ENCODE results near the gene MSI2. TPM values are rescaled to one million over a fixed set of nuclear protein-coding genes. Genes with fewer than 3 reads are reported as not detected.

The MSI2 gene
- total and polyA plus RNA-seq, 2 donors (not counting 1 experiment from before 2014, with no cell fraction given) = 16.1 to 196 TPM

- Histone ChIP-seq H3K9ac (ENCODE audit: low read length) (no peak overlapping the region), H3K27me3 (replicated peaks in 1 of 4; ENCODE audit: control extremely low read depth in 1 of 4, control insufficient read depth in 3 of 4, insufficient read depth in 4 of 4, low read length in 3 of 4) (no peaks in the 10 kb centered on the region), H3K27ac (ENCODE audit: low read length in 2 of 2) (no peak overlapping the region), H3K9me3 (ENCODE audit: control extremely low read depth in 1 of 3, control insufficient read depth in 2 of 3, insufficient read depth in 1 of 3, low read length in 2 of 3) (peaks cover 0 to 3% (median 0%) of the 10 kb centered on the region in 3 donors), H4K20me1 (ENCODE audit: control insufficient read depth, insufficient read depth, low read length, poor library complexity, severe bottlenecking) (peaks cover 37% of the 10 kb centered on the region), H2AFZ (ENCODE audit: insufficient read depth, low read depth, low read length, poor library complexity, severe bottlenecking) (no peak overlapping the region), H3K4me1 (ENCODE audit: control insufficient read depth in 2 of 2, insufficient read depth in 2 of 2, low read length in 2 of 2) (peaks cover 32 to 48% of the 10 kb centered on the region in 2 donors), H3K36me3 (replicated peaks in 1 of 2; ENCODE audit: control extremely low read depth in 1 of 2, control insufficient read depth in 1 of 2, extremely low read depth in 1 of 2, insufficient read depth in 2 of 2, low read length in 1 of 2) (no peaks in the 10 kb centered on the region), H3K4me3 (ENCODE audit: control extremely low read depth in 1 of 5, extremely low read depth in 1 of 5, insufficient read depth in 1 of 5, low read depth in 2 of 5, low read length in 4 of 5) (no peak overlapping the region), H3K79me2 (ENCODE audit: control insufficient read depth, insufficient read depth, low read length) (peaks cover 67% of the 10 kb centered on the region), H3K4me2 (replicated peaks; ENCODE audit: low read depth, low read length, poor library complexity, severe bottlenecking) (no peak overlapping the region)
- DNase-seq (no peak), ATAC-seq (ENCODE audit: low read depth) (no peak)
- Mint-ChIP-seq H3K4me1 (peaks cover 68% of the 10 kb centered on the region), H3K27me3 (no peaks in the 10 kb centered on the region), H3K4me3 (no peak overlapping the region), H3K9me3 (ENCODE audit: insufficient read depth) (no peaks in the 10 kb centered on the region), H3K27ac (no peak overlapping the region)
- 70% methylated on average over 8 of the region's 12 CpGs for WGBS (ENCODE audit: insufficient coverage)
- ChIA-PET CTCF (interaction anchor here (1.1 kb wide), 1 partner anchor 217 kb away, joined by 3 read pairs; no protein-coding TSS in a partner anchor), POLR2A (no interaction called here)
- TF ChIP-seq CTCF (IDR thresholded peaks at IDR 0.05) = no peak
- intact Hi-C loops (cut with micrococcal nuclease) = no loop called here
These were observed 203.1 kb downstream of the MSI2 start for GRCh38 chr17:57459286-57459915.

GRCh38 chr17:57461082-57461481 lies 204.8 kb downstream of the MSI2 start:
- CTCF ChIA-PET = interaction anchor here (1.2 kb wide), 1 partner anchor 11 kb away, joined by 3 read pairs; no protein-coding TSS in a partner anchor
- peaks cover 0 to 3% (median 0%) of the 10 kb centered on the region in 3 donors for H3K9me3 ChIP-seq (ENCODE audit: control extremely low read depth in 1 of 3, control insufficient read depth in 2 of 3, insufficient read depth in 1 of 3, low read length in 2 of 3)
- no peaks in the 10 kb centered on the region for H3K36me3 ChIP-seq (replicated peaks in 1 of 2; ENCODE audit: control extremely low read depth in 1 of 2, control insufficient read depth in 1 of 2, extremely low read depth in 1 of 2, insufficient read depth in 2 of 2, low read length in 1 of 2)
- POLR2A ChIA-PET = interaction anchor here (0.7 kb wide), 1 partner anchor 104 kb away, joined by 3 read pairs; no protein-coding TSS in a partner anchor
- H3K9ac ChIP-seq (ENCODE audit: low read length) = no peak overlapping the region
- intact Hi-C loops (cut with micrococcal nuclease) = no loop called here
- H4K20me1 ChIP-seq (ENCODE audit: control insufficient read depth, insufficient read depth, low read length, poor library complexity, severe bottlenecking) = peaks cover 40% of the 10 kb centered on the region
- peaks cover 19 to 36% of the 10 kb centered on the region in 2 donors for H3K4me1 ChIP-seq (ENCODE audit: control insufficient read depth in 2 of 2, insufficient read depth in 2 of 2, low read length in 2 of 2)
- WGBS (ENCODE audit: insufficient coverage) = 67% methylated on average over 4 of the region's 6 CpGs
- TF ChIP-seq CTCF (IDR thresholded peaks at IDR 0.05) (no peak), EZH2 (IDR thresholded peaks at IDR 0.05; ENCODE audit: borderline replicate concordance, insufficient read depth, low read depth, low read length, poor library complexity, severe bottlenecking) (no peak)
- H2AFZ ChIP-seq (ENCODE audit: insufficient read depth, low read depth, low read length, poor library complexity, severe bottlenecking) = no peak overlapping the region
- no peak overlapping the region for H3K4me2 ChIP-seq (replicated peaks; ENCODE audit: low read depth, low read length, poor library complexity, severe bottlenecking)
- H3K27ac ChIP-seq (ENCODE audit: low read length in 2 of 2) = no peak overlapping the region
- ATAC-seq (ENCODE audit: low read depth) (peak; percentile 23), DNase-seq (no peak)
- H3K27me3 Mint-ChIP-seq = no peaks in the 10 kb centered on the region
- no peaks in the 10 kb centered on the region for H3K27me3 ChIP-seq (replicated peaks in 1 of 4; ENCODE audit: control extremely low read depth in 1 of 4, control insufficient read depth in 3 of 4, insufficient read depth in 4 of 4, low read length in 3 of 4)
- no peak overlapping the region for H3K4me3 ChIP-seq (ENCODE audit: control extremely low read depth in 1 of 5, extremely low read depth in 1 of 5, insufficient read depth in 1 of 5, low read depth in 2 of 5, low read length in 4 of 5)
- H3K79me2 ChIP-seq (ENCODE audit: control insufficient read depth, insufficient read depth, low read length) = peaks cover 68% of the 10 kb centered on the region
- no peaks in the 10 kb centered on the region for H3K9me3 Mint-ChIP-seq (ENCODE audit: insufficient read depth)
- peaks cover 63% of the 10 kb centered on the region for H3K4me1 Mint-ChIP-seq
- no peak overlapping the region for H3K27ac Mint-ChIP-seq
- no peak overlapping the region for H3K4me3 Mint-ChIP-seq

All from B cell (primary cell).